ENCODE measurements around the gene TPM4. TPM values are rescaled to one million over a fixed set of nuclear protein-coding genes. Genes with fewer than 3 reads are reported as not detected.

The TPM4 gene
- total RNA-seq, 2 donors from 2014 or later, result 261 to 388 TPM

GRCh38 chr19:16100524-16100923 is 24.2 kb downstream of the TPM4 start:
- peaks cover 8% of the 10 kb centered on the region for H3K4me1 ChIP-seq
- no peak overlapping the region for H3K4me3 ChIP-seq
- H3K9me3 ChIP-seq, result no peaks in the 10 kb centered on the region
- intact Hi-C loops (cut with DNase I), result no loop called here
- H3K27me3 ChIP-seq, result no peaks in the 10 kb centered on the region
- DNase-seq, result no peak
- H3K9ac ChIP-seq (ENCODE audit: low read depth in 2 of 2, low read length in 2 of 2), result no peak overlapping the region
- H3K36me3 ChIP-seq, result peaks cover 21% of the 10 kb centered on the region
- no peak for TF ChIP-seq CTCF (IDR thresholded peaks at IDR 0.05)
- H3K27ac ChIP-seq, result no peak overlapping the region

- Histone ChIP-seq H3K4me1 (no peaks in the 10 kb centered on the region), H3K36me3 (peaks cover 19% of the 10 kb centered on the region), H3K9ac (ENCODE audit: low read depth in 2 of 2, low read length in 2 of 2) (no peak overlapping the region), H3K27me3 (no peaks in the 10 kb centered on the region), H3K4me3 (no peak overlapping the region), H3K9me3 (no peaks in the 10 kb centered on the region), H3K27ac (no peak overlapping the region)
- TF ChIP-seq CTCF (IDR thresholded peaks at IDR 0.05), result no peak
- intact Hi-C loops (cut with DNase I), result no loop called here
- no peak for DNase-seq
Measured at GRCh38 chr19:16104722-16105121, 28.4 kb downstream of the TPM4 start.

GRCh38 chr19:16106121-16106520 is 29.8 kb downstream of the TPM4 start:
- intact Hi-C loops (cut with DNase I), result no loop called here
- no peak overlapping the region for H3K9ac ChIP-seq (ENCODE audit: low read depth in 2 of 2, low read length in 2 of 2)
- no peaks in the 10 kb centered on the region for H3K27me3 ChIP-seq
- peak; percentile 38 for DNase-seq
- H3K36me3 ChIP-seq, result peaks cover 9% of the 10 kb centered on the region
- no peaks in the 10 kb centered on the region for H3K9me3 ChIP-seq
- peak overlapping the region; percentile 47 for H3K27ac ChIP-seq
- no peak overlapping the region for H3K4me3 ChIP-seq
- no peaks in the 10 kb centered on the region for H3K4me1 ChIP-seq
- TF ChIP-seq CTCF (IDR thresholded peaks at IDR 0.05), result no peak

GRCh38 chr19:16111160-16111908 is 35.0 kb downstream of the TPM4 start, which contains the start of gene RAB8A:
Gene RAB8A, plus strand, starts transcription at chr19:16111889. Its CDS starts 13 bp downstream, at chr19:16111902.
- H3K4me1 ChIP-seq, result peaks cover 12% of the 10 kb centered on the region
- H3K27me3 ChIP-seq, result no peaks in the 10 kb centered on the region
- H3K36me3 ChIP-seq, result no peaks in the 10 kb centered on the region
- peak within 1 kb of the TSS; percentile 78 for H3K4me3 ChIP-seq
- H3K9ac ChIP-seq (ENCODE audit: low read depth in 2 of 2, low read length in 2 of 2), result peak within 1 kb of the TSS; percentile 98 to 100
- H3K9me3 ChIP-seq, result no peaks in the 10 kb centered on the region
- intact Hi-C loops (cut with DNase I), result loop anchor here (5.0 kb wide), 1 partner anchor 44 kb away; no protein-coding TSS in a partner anchor
- peak; percentile 98 for DNase-seq
- H3K27ac ChIP-seq, result peak within 1 kb of the TSS; percentile 81
- peak; percentile 91 for TF ChIP-seq CTCF (IDR thresholded peaks at IDR 0.05)

- intact Hi-C loops (cut with DNase I), result loop anchor here (5.0 kb wide), 1 partner anchor 45 kb away; no protein-coding TSS in a partner anchor
- H3K36me3 ChIP-seq, result no peaks in the 10 kb centered on the region
- H3K4me3 ChIP-seq, result peak overlapping the region; percentile 78
- no peaks in the 10 kb centered on the region for H3K27me3 ChIP-seq
- no peak for TF ChIP-seq CTCF (IDR thresholded peaks at IDR 0.05)
- H3K9ac ChIP-seq (ENCODE audit: low read depth in 2 of 2, low read length in 2 of 2), result peak overlapping the region; percentile 98 to 100
- no peaks in the 10 kb centered on the region for H3K9me3 ChIP-seq
- peak overlapping the region; percentile 81 for H3K27ac ChIP-seq
- DNase-seq, result no peak
- peaks cover 12% of the 10 kb centered on the region for H3K4me1 ChIP-seq
Measured at GRCh38 chr19:16111909-16112752, 35.8 kb downstream of the TPM4 start.
